GM23338 (cell line): ENCODE results near the gene SYNPO2. TPM values are rescaled to one million over a fixed set of nuclear protein-coding genes. Genes with fewer than 3 reads are reported as not detected.

Experiments used
- ATAC-seq: fragments of 200-7000 bp; cut with Tn5 transposase; 3 replicates; pipeline ENCODE4 v1.9.1; 2020
- DNase-seq: peaks from one replicate; pipeline ENCODE4 v3.0.0-alpha.2; 2015; ENCODE audit warnings: low spot score
- H2AFZ ChIP-seq: fragments of 200-600 bp; sonication (generic); 2 replicates; pipeline ENCODE4 v1.8.0; 2016; ENCODE audit warnings: antibody characterized with exemption, mild to moderate bottlenecking, moderate library complexity
- H3F3A ChIP-seq: fragments of 200-600 bp; sonication (generic); replicated peaks from 2 replicates; pipeline ENCODE4 v1.8.0; 2017; ENCODE audit warnings: antibody characterized with exemption, mixed run types, low read depth
- H3K27ac ChIP-seq: fragments of 200-600 bp; sonication (generic); 2 replicates; pipeline ENCODE4 v1.6.1; 2016; ENCODE audit warnings: low read depth
- H3K27me3 ChIP-seq: fragments of 200-600 bp; sonication (generic); 2 replicates; pipeline ENCODE4 v1.8.0; 2016; ENCODE audit warnings: mild to moderate bottlenecking, mixed run types, moderate library complexity; ENCODE audit not compliant: insufficient read depth
- H3K36me3 ChIP-seq: fragments of 200-600 bp; sonication (generic); 2 replicates; pipeline ENCODE4 v1.8.0; 2016; ENCODE audit warnings: mild to moderate bottlenecking; ENCODE audit not compliant: insufficient read depth
- H3K4me1 ChIP-seq: fragments of 200-600 bp; sonication (generic); 2 replicates; pipeline ENCODE4 v1.8.0; 2016; ENCODE audit warnings: mild to moderate bottlenecking, moderate library complexity; ENCODE audit not compliant: insufficient read depth
- H3K4me2 ChIP-seq: fragments of 200-600 bp; sonication (generic); 2 replicates; pipeline ENCODE4 v1.7.1; 2017; ENCODE audit warnings: mixed run types
- H3K4me3 ChIP-seq: fragments of 200-600 bp; sonication (generic); 2 replicates; pipeline ENCODE4 v1.6.1; 2016; ENCODE audit warnings: mixed run types
- H3K79me2 ChIP-seq: fragments of 200-600 bp; sonication (generic); replicated peaks from 2 replicates; pipeline ENCODE4 v1.8.0; 2017; ENCODE audit warnings: mild to moderate bottlenecking; ENCODE audit not compliant: insufficient read depth
- H3K9me2 ChIP-seq: fragments of 200-600 bp; sonication (generic); 2 replicates; pipeline ENCODE4 v1.8.0; 2017; ENCODE audit not compliant: insufficient read depth
- H4K20me1 ChIP-seq: fragments of 200-600 bp; sonication (generic); replicated peaks from 2 replicates; pipeline ENCODE4 v1.8.0; 2017; ENCODE audit warnings: mild to moderate bottlenecking; ENCODE audit not compliant: insufficient read depth
- H3K27ac Mint-ChIP-seq: 2 replicates; pipeline ENCODE4 v1.8.0; 2020; ENCODE audit warnings: inconsistent platforms, mild to moderate bottlenecking, moderate library complexity, mixed read lengths
- H3K27me3 Mint-ChIP-seq: 3 replicates; pipeline ENCODE4 v1.8.0; 2022; ENCODE audit warnings: low read depth, mild to moderate bottlenecking, moderate library complexity, mixed read lengths, inconsistent platforms; ENCODE audit not compliant: insufficient read depth, poor library complexity
- H3K36me3 Mint-ChIP-seq: 3 replicates; pipeline ENCODE4 v1.8.0; 2021; ENCODE audit warnings: low read depth, mild to moderate bottlenecking, inconsistent platforms, moderate library complexity, mixed read lengths
- H3K4me1 Mint-ChIP-seq: 3 replicates; pipeline ENCODE4 v1.8.0; 2020; ENCODE audit warnings: mild to moderate bottlenecking, inconsistent platforms, mixed read lengths
- H3K4me3 Mint-ChIP-seq: 3 replicates; pipeline ENCODE4 v1.8.0; 2021; ENCODE audit warnings: moderate library complexity, mild to moderate bottlenecking, inconsistent platforms, mixed read lengths
- H3K9me3 Mint-ChIP-seq: 3 replicates; pipeline ENCODE4 v1.8.0; 2020; ENCODE audit warnings: moderate library complexity, mild to moderate bottlenecking, inconsistent platforms, mixed read lengths
- EZH2 ChIP-seq: fragments of 200-600 bp; sonication (generic); IDR thresholded peaks from one replicate; pipeline ENCODE4 v1.8.0; 2017; ENCODE audit warnings: antibody characterized with exemption, mild to moderate bottlenecking, low read depth; ENCODE audit not compliant: unreplicated experiment
- NANOG ChIP-seq: IDR thresholded peaks from 2 replicates; pipeline ENCODE4 v1.6.1; 2016; ENCODE audit warnings: antibody characterized with exemption, borderline replicate concordance
- POLR2AphosphoS5 ChIP-seq: IDR thresholded peaks from 2 replicates; pipeline ENCODE4 v1.6.1; 2016; ENCODE audit warnings: antibody characterized with exemption, low read depth
- ZNF114 ChIP-seq: fragments of 250-450 bp; sonication (Bioruptor Pico); IDR thresholded peaks from 2 replicates; pipeline ENCODE4 v1.5.0; 2020; ENCODE audit warnings: mild to moderate bottlenecking, moderate library complexity
- ZNF331 ChIP-seq: fragments of 250-450 bp; sonication (Bioruptor Pico); IDR thresholded peaks from 2 replicates; pipeline ENCODE4 v1.5.0; 2020; ENCODE audit warnings: low read depth, mild to moderate bottlenecking, moderate library complexity
- polyA plus RNA-seq: library from polyadenylated mRNA; unstranded; fragments of >200 nt; fragmentation: Nextera tagmentation; extraction: Ambion mirVana; gene quantifications from 2 replicates; pipeline ENCODE4 v1.2.1, GENCODE V29; 2016
- total RNA-seq: library from RNA; depleted of rRNA; stranded (reverse); fragments of >200 nt; shearing (Covaris generic); gene quantifications from 2 replicates; pipeline ENCODE4 v1.2.3, GENCODE V29; 2014
- TF ChIP-seq, protein P1 (sequence below): IDR thresholded peaks from 2 replicates; pipeline ENCODE4 v1.6.1; 2016; ENCODE audit warnings: antibody characterized with exemption
- TF ChIP-seq, protein P2 (sequence below), 2 experiments: fragments of 200-600 bp in 1 of 2; sonication (generic) in 1 of 2; conservative IDR thresholded peaks; 2 replicates each; pipeline versions ENCODE4 v1.5.1 to v1.6.1; 2016 to 2017; ENCODE audit warnings: antibody characterized with exemption in 2 of 2, low read depth in 2 of 2, mild to moderate bottlenecking in 2 of 2, moderate library complexity in 1 of 2
- TF ChIP-seq, protein P3 (sequence below): fragments of 250-450 bp; sonication (Bioruptor Pico); IDR thresholded peaks from 2 replicates; pipeline ENCODE4 v1.5.0; 2020; ENCODE audit warnings: mild to moderate bottlenecking, moderate library complexity

Gene SYNPO2
- total and polyA plus RNA-seq, 2 experiments from 2014 or later: 2.1 to 3.4 TPM

DNA sequence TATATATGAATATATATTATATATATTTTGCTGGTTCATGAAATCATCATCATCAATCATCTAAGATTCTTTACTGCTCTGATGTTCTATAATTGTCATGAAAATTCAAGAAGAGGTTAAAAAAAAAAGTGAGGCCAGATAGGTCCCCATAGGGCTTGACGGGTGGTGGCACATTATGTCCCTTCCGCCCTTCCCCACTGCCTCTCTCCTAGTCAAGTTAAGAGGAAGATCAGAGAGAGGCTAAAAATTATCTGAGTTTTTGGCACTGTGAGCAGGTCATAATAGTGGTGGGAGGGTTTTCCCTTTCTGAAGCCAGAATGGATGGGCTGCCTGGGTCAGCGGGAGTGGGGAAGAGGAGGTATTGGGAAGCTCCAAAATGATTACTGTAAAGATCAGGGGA is 5.4 kb downstream of the SYNPO2 start (continued):
- TF ChIP-seq NANOG (no peak), ZNF331 (no peak), ZNF114 (CRISPR knock-in tag) (no peak), POLR2AphosphoS5 (no peak)

DNA sequence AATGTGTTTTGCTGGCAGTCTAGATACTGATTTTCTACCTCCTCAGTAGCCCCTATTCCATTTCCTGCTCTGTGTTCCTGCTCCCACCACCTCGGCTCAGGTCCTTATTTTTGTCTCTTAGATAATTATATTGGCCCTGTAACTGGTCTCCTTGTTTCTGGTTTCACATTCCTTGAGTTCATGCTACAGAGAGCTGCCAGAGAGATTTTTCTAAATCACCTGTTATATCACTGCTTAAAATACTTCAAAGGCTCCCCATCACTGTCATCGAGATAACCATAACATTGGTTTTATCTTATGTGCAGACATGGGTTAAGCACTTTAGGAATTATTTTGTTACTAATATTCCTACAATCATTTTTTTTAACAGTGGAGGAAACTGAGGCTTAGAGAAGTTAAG is 9.6 kb downstream of the SYNPO2 start:
- Mint-ChIP-seq H3K4me3 (no peak overlapping the region), H3K27me3 (no peaks in the 10 kb centered on the region), H3K36me3 (no peaks in the 10 kb centered on the region), H3K27ac (no peak overlapping the region), H3K4me1 (no peaks in the 10 kb centered on the region), H3K9me3 (no peaks in the 10 kb centered on the region)
- Histone ChIP-seq H3K79me2 (no peaks in the 10 kb centered on the region), H3F3A (no peaks in the 10 kb centered on the region), H3K4me1 (no peaks in the 10 kb centered on the region), H3K9me2 (no peaks in the 10 kb centered on the region), H3K27me3 (no peaks in the 10 kb centered on the region), H3K4me2 (no peak overlapping the region), H2AFZ (no peak overlapping the region), H4K20me1 (no peaks in the 10 kb centered on the region), H3K4me3 (no peak overlapping the region), H3K36me3 (no peaks in the 10 kb centered on the region), H3K27ac (no peak overlapping the region)
- TF ChIP-seq EZH2: no peak
- no peak for TF ChIP-seq ZNF331
- no peak for TF ChIP-seq ZNF114 (CRISPR knock-in tag)
- TF ChIP-seq, protein P1, sequence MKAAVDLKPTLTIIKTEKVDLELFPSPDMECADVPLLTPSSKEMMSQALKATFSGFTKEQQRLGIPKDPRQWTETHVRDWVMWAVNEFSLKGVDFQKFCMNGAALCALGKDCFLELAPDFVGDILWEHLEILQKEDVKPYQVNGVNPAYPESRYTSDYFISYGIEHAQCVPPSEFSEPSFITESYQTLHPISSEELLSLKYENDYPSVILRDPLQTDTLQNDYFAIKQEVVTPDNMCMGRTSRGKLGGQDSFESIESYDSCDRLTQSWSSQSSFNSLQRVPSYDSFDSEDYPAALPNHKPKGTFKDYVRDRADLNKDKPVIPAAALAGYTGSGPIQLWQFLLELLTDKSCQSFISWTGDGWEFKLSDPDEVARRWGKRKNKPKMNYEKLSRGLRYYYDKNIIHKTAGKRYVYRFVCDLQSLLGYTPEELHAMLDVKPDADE: no peak
- TF ChIP-seq, protein P2, sequence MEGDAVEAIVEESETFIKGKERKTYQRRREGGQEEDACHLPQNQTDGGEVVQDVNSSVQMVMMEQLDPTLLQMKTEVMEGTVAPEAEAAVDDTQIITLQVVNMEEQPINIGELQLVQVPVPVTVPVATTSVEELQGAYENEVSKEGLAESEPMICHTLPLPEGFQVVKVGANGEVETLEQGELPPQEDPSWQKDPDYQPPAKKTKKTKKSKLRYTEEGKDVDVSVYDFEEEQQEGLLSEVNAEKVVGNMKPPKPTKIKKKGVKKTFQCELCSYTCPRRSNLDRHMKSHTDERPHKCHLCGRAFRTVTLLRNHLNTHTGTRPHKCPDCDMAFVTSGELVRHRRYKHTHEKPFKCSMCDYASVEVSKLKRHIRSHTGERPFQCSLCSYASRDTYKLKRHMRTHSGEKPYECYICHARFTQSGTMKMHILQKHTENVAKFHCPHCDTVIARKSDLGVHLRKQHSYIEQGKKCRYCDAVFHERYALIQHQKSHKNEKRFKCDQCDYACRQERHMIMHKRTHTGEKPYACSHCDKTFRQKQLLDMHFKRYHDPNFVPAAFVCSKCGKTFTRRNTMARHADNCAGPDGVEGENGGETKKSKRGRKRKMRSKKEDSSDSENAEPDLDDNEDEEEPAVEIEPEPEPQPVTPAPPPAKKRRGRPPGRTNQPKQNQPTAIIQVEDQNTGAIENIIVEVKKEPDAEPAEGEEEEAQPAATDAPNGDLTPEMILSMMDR (conservative IDR thresholded peaks at IDR 0.05; ENCODE audit: low read depth in 2 of 2): no peak
- TF ChIP-seq NANOG: no peak
- DNase-seq (no peak), ATAC-seq (no peak)

DNA sequence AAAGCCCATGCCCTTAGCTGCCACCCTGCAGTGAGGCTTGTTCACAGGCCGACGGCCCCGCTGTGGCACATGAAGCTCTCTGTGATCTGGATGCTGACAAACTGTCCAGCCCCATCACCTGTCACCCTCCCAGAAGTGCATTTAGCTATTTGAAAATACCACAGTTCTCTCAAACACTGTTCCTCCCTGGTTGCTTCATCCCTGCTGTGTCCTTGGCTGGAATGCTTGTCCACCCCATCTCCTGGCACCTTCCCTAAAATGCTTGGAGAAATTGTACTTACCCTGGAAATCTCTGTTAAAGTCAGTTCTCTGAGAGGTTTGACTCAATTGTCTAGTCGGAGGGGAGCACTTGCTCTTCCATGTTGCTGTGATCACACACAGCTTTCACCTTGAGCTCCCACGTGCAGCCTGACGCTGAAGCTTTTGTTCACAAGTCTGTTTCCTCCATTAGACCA is 10.1 kb downstream of the SYNPO2 start:
- Histone ChIP-seq H4K20me1 (no peaks in the 10 kb centered on the region), H3K4me2 (no peak overlapping the region), H3K4me1 (no peaks in the 10 kb centered on the region), H3K4me3 (no peak overlapping the region), H3K79me2 (no peaks in the 10 kb centered on the region), H2AFZ (no peak overlapping the region), H3K36me3 (no peaks in the 10 kb centered on the region), H3K9me2 (no peaks in the 10 kb centered on the region), H3K27ac (no peak overlapping the region), H3F3A (no peaks in the 10 kb centered on the region), H3K27me3 (no peaks in the 10 kb centered on the region)
- H3K4me1 Mint-ChIP-seq: no peaks in the 10 kb centered on the region
- no peak for DNase-seq
- H3K36me3 Mint-ChIP-seq: no peaks in the 10 kb centered on the region
- H3K4me3 Mint-ChIP-seq: no peak overlapping the region
- no peaks in the 10 kb centered on the region for H3K9me3 Mint-ChIP-seq
- ATAC-seq: no peak
- H3K27ac Mint-ChIP-seq: no peak overlapping the region; the same call in 1 of the 2 replicates
- peaks cover under 1% of the 10 kb centered on the region for H3K27me3 Mint-ChIP-seq
- TF ChIP-seq, protein P2 (conservative IDR thresholded peaks at IDR 0.05; ENCODE audit: low read depth in 2 of 2): no peak
- TF ChIP-seq, protein P3, sequence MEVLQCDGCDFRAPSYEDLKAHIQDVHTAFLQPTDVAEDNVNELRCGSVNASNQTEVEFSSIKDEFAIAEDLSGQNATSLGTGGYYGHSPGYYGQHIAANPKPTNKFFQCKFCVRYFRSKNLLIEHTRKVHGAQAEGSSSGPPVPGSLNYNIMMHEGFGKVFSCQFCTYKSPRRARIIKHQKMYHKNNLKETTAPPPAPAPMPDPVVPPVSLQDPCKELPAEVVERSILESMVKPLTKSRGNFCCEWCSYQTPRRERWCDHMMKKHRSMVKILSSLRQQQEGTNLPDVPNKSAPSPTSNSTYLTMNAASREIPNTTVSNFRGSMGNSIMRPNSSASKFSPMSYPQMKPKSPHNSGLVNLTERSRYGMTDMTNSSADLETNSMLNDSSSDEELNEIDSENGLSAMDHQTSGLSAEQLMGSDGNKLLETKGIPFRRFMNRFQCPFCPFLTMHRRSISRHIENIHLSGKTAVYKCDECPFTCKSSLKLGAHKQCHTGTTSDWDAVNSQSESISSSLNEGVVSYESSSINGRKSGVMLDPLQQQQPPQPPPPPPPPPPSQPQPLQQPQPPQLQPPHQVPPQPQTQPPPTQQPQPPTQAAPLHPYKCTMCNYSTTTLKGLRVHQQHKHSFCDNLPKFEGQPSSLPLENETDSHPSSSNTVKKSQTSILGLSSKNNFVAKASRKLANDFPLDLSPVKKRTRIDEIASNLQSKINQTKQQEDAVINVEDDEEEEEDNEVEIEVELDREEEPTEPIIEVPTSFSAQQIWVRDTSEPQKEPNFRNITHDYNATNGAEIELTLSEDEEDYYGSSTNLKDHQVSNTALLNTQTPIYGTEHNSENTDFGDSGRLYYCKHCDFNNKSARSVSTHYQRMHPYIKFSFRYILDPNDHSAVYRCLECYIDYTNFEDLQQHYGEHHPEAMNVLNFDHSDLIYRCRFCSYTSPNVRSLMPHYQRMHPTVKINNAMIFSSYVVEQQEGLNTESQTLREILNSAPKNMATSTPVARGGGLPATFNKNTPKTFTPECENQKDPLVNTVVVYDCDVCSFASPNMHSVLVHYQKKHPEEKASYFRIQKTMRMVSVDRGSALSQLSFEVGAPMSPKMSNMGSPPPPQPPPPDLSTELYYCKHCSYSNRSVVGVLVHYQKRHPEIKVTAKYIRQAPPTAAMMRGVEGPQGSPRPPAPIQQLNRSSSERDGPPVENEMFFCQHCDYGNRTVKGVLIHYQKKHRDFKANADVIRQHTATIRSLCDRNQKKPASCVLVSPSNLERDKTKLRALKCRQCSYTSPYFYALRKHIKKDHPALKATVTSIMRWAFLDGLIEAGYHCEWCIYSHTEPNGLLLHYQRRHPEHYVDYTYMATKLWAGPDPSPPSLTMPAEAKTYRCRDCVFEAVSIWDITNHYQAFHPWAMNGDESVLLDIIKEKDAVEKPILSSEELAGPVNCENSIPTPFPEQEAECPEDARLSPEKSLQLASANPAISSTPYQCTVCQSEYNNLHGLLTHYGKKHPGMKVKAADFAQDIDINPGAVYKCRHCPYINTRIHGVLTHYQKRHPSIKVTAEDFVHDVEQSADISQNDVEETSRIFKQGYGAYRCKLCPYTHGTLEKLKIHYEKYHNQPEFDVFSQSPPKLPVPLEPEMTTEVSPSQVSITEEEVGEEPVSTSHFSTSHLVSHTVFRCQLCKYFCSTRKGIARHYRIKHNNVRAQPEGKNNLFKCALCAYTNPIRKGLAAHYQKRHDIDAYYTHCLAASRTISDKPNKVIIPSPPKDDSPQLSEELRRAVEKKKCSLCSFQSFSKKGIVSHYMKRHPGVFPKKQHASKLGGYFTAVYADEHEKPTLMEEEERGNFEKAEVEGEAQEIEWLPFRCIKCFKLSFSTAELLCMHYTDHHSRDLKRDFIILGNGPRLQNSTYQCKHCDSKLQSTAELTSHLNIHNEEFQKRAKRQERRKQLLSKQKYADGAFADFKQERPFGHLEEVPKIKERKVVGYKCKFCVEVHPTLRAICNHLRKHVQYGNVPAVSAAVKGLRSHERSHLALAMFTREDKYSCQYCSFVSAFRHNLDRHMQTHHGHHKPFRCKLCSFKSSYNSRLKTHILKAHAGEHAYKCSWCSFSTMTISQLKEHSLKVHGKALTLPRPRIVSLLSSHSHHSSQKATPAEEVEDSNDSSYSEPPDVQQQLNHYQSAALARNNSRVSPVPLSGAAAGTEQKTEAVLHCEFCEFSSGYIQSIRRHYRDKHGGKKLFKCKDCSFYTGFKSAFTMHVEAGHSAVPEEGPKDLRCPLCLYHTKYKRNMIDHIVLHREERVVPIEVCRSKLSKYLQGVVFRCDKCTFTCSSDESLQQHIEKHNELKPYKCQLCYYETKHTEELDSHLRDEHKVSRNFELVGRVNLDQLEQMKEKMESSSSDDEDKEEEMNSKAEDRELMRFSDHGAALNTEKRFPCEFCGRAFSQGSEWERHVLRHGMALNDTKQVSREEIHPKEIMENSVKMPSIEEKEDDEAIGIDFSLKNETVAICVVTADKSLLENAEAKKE: no peak
